GM23338 (cell line): ENCODE data around the gene ZHX3. TPM values are rescaled to one million over a fixed set of nuclear protein-coding genes. Genes with fewer than 3 reads are reported as not detected.

Source experiments
- ATAC-seq: fragments of 200-7000 bp; cut with Tn5 transposase; 3 replicates; pipeline ENCODE4 v1.9.1; 2020
- DNase-seq: peaks from one replicate; pipeline ENCODE4 v3.0.0-alpha.2; 2015; ENCODE audit warnings: low spot score
- H2AFZ ChIP-seq: fragments of 200-600 bp; sonication (generic); 2 replicates; pipeline ENCODE4 v1.8.0; 2016; ENCODE audit warnings: antibody characterized with exemption, mild to moderate bottlenecking, moderate library complexity
- H3F3A ChIP-seq: fragments of 200-600 bp; sonication (generic); replicated peaks from 2 replicates; pipeline ENCODE4 v1.8.0; 2017; ENCODE audit warnings: antibody characterized with exemption, mixed run types, low read depth
- H3K27ac ChIP-seq: fragments of 200-600 bp; sonication (generic); 2 replicates; pipeline ENCODE4 v1.6.1; 2016; ENCODE audit warnings: low read depth
- H3K27me3 ChIP-seq: fragments of 200-600 bp; sonication (generic); 2 replicates; pipeline ENCODE4 v1.8.0; 2016; ENCODE audit warnings: mild to moderate bottlenecking, mixed run types, moderate library complexity; ENCODE audit not compliant: insufficient read depth
- H3K36me3 ChIP-seq: fragments of 200-600 bp; sonication (generic); 2 replicates; pipeline ENCODE4 v1.8.0; 2016; ENCODE audit warnings: mild to moderate bottlenecking; ENCODE audit not compliant: insufficient read depth
- H3K4me1 ChIP-seq: fragments of 200-600 bp; sonication (generic); 2 replicates; pipeline ENCODE4 v1.8.0; 2016; ENCODE audit warnings: mild to moderate bottlenecking, moderate library complexity; ENCODE audit not compliant: insufficient read depth
- H3K4me2 ChIP-seq: fragments of 200-600 bp; sonication (generic); 2 replicates; pipeline ENCODE4 v1.7.1; 2017; ENCODE audit warnings: mixed run types
- H3K4me3 ChIP-seq: fragments of 200-600 bp; sonication (generic); 2 replicates; pipeline ENCODE4 v1.6.1; 2016; ENCODE audit warnings: mixed run types
- H3K79me2 ChIP-seq: fragments of 200-600 bp; sonication (generic); replicated peaks from 2 replicates; pipeline ENCODE4 v1.8.0; 2017; ENCODE audit warnings: mild to moderate bottlenecking; ENCODE audit not compliant: insufficient read depth
- H3K9me2 ChIP-seq: fragments of 200-600 bp; sonication (generic); 2 replicates; pipeline ENCODE4 v1.8.0; 2017; ENCODE audit not compliant: insufficient read depth
- H4K20me1 ChIP-seq: fragments of 200-600 bp; sonication (generic); replicated peaks from 2 replicates; pipeline ENCODE4 v1.8.0; 2017; ENCODE audit warnings: mild to moderate bottlenecking; ENCODE audit not compliant: insufficient read depth
- H3K27ac Mint-ChIP-seq: 2 replicates; pipeline ENCODE4 v1.8.0; 2020; ENCODE audit warnings: inconsistent platforms, mild to moderate bottlenecking, moderate library complexity, mixed read lengths
- H3K27me3 Mint-ChIP-seq: 3 replicates; pipeline ENCODE4 v1.8.0; 2022; ENCODE audit warnings: low read depth, mild to moderate bottlenecking, moderate library complexity, mixed read lengths, inconsistent platforms; ENCODE audit not compliant: insufficient read depth, poor library complexity
- H3K36me3 Mint-ChIP-seq: 3 replicates; pipeline ENCODE4 v1.8.0; 2021; ENCODE audit warnings: low read depth, mild to moderate bottlenecking, inconsistent platforms, moderate library complexity, mixed read lengths
- H3K4me1 Mint-ChIP-seq: 3 replicates; pipeline ENCODE4 v1.8.0; 2020; ENCODE audit warnings: mild to moderate bottlenecking, inconsistent platforms, mixed read lengths
- H3K4me3 Mint-ChIP-seq: 3 replicates; pipeline ENCODE4 v1.8.0; 2021; ENCODE audit warnings: moderate library complexity, mild to moderate bottlenecking, inconsistent platforms, mixed read lengths
- H3K9me3 Mint-ChIP-seq: 3 replicates; pipeline ENCODE4 v1.8.0; 2020; ENCODE audit warnings: moderate library complexity, mild to moderate bottlenecking, inconsistent platforms, mixed read lengths
- CREB1 ChIP-seq: fragments of 250-450 bp; sonication (Bioruptor Pico); IDR thresholded peaks from 2 replicates; pipeline ENCODE4 v1.5.0; 2020; ENCODE audit warnings: low read depth, mild to moderate bottlenecking, moderate library complexity
- CTCF ChIP-seq, 2 experiments: fragments of 200-600 bp in 1 of 2; sonication (generic) in 1 of 2; conservative IDR thresholded peaks; 2 replicates each; pipeline versions ENCODE4 v1.5.1 to v1.6.1; 2016 to 2017; ENCODE audit warnings: antibody characterized with exemption in 2 of 2, low read depth in 2 of 2, mild to moderate bottlenecking in 2 of 2, moderate library complexity in 1 of 2
- ETS1 ChIP-seq: IDR thresholded peaks from 2 replicates; pipeline ENCODE4 v1.6.1; 2016; ENCODE audit warnings: antibody characterized with exemption
- EZH2 ChIP-seq: fragments of 200-600 bp; sonication (generic); IDR thresholded peaks from one replicate; pipeline ENCODE4 v1.8.0; 2017; ENCODE audit warnings: antibody characterized with exemption, mild to moderate bottlenecking, low read depth; ENCODE audit not compliant: unreplicated experiment
- EZH2phosphoT487 ChIP-seq: fragments of 200-600 bp; sonication (generic); IDR thresholded peaks from one replicate; pipeline ENCODE4 v1.8.1; 2018; ENCODE audit warnings: antibody characterized with exemption; ENCODE audit not compliant: unreplicated experiment
- JUNB ChIP-seq: IDR thresholded peaks from one replicate; pipeline ENCODE4 v1.6.1; 2016; ENCODE audit warnings: antibody characterized with exemption; ENCODE audit not compliant: unreplicated experiment
- NANOG ChIP-seq: IDR thresholded peaks from 2 replicates; pipeline ENCODE4 v1.6.1; 2016; ENCODE audit warnings: antibody characterized with exemption, borderline replicate concordance
- POLR2AphosphoS5 ChIP-seq: IDR thresholded peaks from 2 replicates; pipeline ENCODE4 v1.6.1; 2016; ENCODE audit warnings: antibody characterized with exemption, low read depth
- REST ChIP-seq: IDR thresholded peaks from one replicate; pipeline ENCODE4 v1.6.1; 2018; ENCODE audit warnings: antibody characterized with exemption; ENCODE audit not compliant: unreplicated experiment
- STAT1 ChIP-seq: IDR thresholded peaks from one replicate; pipeline ENCODE4 v1.6.1; 2016; ENCODE audit warnings: antibody characterized with exemption; ENCODE audit not compliant: unreplicated experiment
- ZNF114 ChIP-seq: fragments of 250-450 bp; sonication (Bioruptor Pico); IDR thresholded peaks from 2 replicates; pipeline ENCODE4 v1.5.0; 2020; ENCODE audit warnings: mild to moderate bottlenecking, moderate library complexity
- ZNF331 ChIP-seq: fragments of 250-450 bp; sonication (Bioruptor Pico); IDR thresholded peaks from 2 replicates; pipeline ENCODE4 v1.5.0; 2020; ENCODE audit warnings: low read depth, mild to moderate bottlenecking, moderate library complexity
- ZNF462 ChIP-seq: fragments of 250-450 bp; sonication (Bioruptor Pico); IDR thresholded peaks from 2 replicates; pipeline ENCODE4 v1.5.0; 2020; ENCODE audit warnings: mild to moderate bottlenecking, moderate library complexity
- polyA plus RNA-seq: library from polyadenylated mRNA; unstranded; fragments of >200 nt; fragmentation: Nextera tagmentation; extraction: Ambion mirVana; gene quantifications from 2 replicates; pipeline ENCODE4 v1.2.1, GENCODE V29; 2016
- total RNA-seq: library from RNA; depleted of rRNA; stranded (reverse); fragments of >200 nt; shearing (Covaris generic); gene quantifications from 2 replicates; pipeline ENCODE4 v1.2.3, GENCODE V29; 2014

ZHX3 gene
- total and polyA plus RNA-seq, 2 experiments from 2014 or later, result 1.7 to 2.8 TPM

- H3K9me3 Mint-ChIP-seq, result no peaks in the 10 kb centered on the region
- H3K27me3 Mint-ChIP-seq, result peaks cover 13% of the 10 kb centered on the region
- H3K9me2 ChIP-seq, result no peaks in the 10 kb centered on the region
- DNase-seq (no peak), ATAC-seq (no peak)
- H3K4me1 Mint-ChIP-seq, result peaks cover 16% of the 10 kb centered on the region; the same call in 2 of the 3 replicates
- peaks cover 4% of the 10 kb centered on the region; the same call in 1 of the 2 replicates for H4K20me1 ChIP-seq
- no peak overlapping the region for H3K4me3 ChIP-seq
- no peak overlapping the region for H2AFZ ChIP-seq
- TF ChIP-seq STAT1 (no peak), CTCF (conservative IDR thresholded peaks at IDR 0.05; ENCODE audit: low read depth in 2 of 2) (no peak), REST (no peak), JUNB (no peak), CREB1 (CRISPR knock-in tag) (no peak), NANOG (no peak), ETS1 (no peak), POLR2AphosphoS5 (no peak), EZH2 (no peak), ZNF462 (no peak), ZNF331 (no peak), ZNF114 (CRISPR knock-in tag) (no peak), EZH2phosphoT487 (no peak)
- no peaks in the 10 kb centered on the region for H3K79me2 ChIP-seq
- no peaks in the 10 kb centered on the region for H3F3A ChIP-seq
- no peak overlapping the region for H3K27ac ChIP-seq
- H3K27ac Mint-ChIP-seq, result no peak overlapping the region
- no peak overlapping the region for H3K4me3 Mint-ChIP-seq
- no peaks in the 10 kb centered on the region for H3K36me3 ChIP-seq
- no peaks in the 10 kb centered on the region for H3K27me3 ChIP-seq
- peaks cover 5% of the 10 kb centered on the region; the same call in 1 of the 2 replicates for H3K4me1 ChIP-seq
- H3K4me2 ChIP-seq, result no peak overlapping the region
- H3K36me3 Mint-ChIP-seq, result peaks cover 12% of the 10 kb centered on the region; the same call in 2 of the 3 replicates
Observed at GRCh38 chr20:41181567-41181966, 136.0 kb downstream of the ZHX3 start.
